K562 (cell line): ENCODE measurements around the gene CACTIN. TPM values are rescaled to one million over a fixed set of nuclear protein-coding genes. Genes with fewer than 3 reads are reported as not detected.

Experiments
- ASH1L ChIP-seq: fragments of 450-650 bp; IDR thresholded peaks from 2 replicates; pipeline ENCODE4 v1.6.1; 2018; ENCODE audit warnings: borderline replicate concordance, mild to moderate bottlenecking, low read depth; ENCODE audit not compliant: partially characterized antibody
- ATF3 ChIP-seq, 2 experiments: fragments of 450-650 bp in 1 of 2; sonication (generic) in 1 of 2; formaldehyde crosslinking in 1 of 2; IDR thresholded peaks in 1 of 2; conservative IDR thresholded peaks in 1 of 2; 2 replicates each; pipeline versions ENCODE4 v1.6.1 to v1.8.1; 2016 to 2023; ENCODE audit warnings: mild to moderate bottlenecking in 2 of 2, moderate library complexity in 2 of 2, inconsistent platforms in 1 of 2, missing genetic modification reagents in 1 of 2
- BCOR ChIP-seq: fragments of 450-650 bp; IDR thresholded peaks from 2 replicates; pipeline ENCODE4 v1.6.1; 2016
- HIVEP1 ChIP-seq: fragments of 250-450 bp; sonication (Bioruptor Pico); IDR thresholded peaks from 2 replicates; pipeline ENCODE4 v1.4.0; 2020; ENCODE audit warnings: mild to moderate bottlenecking
- KDM5B ChIP-seq: fragments of 200-600 bp; sonication (generic); IDR thresholded peaks from 2 replicates; pipeline ENCODE4 v1.6.1; 2012; ENCODE audit warnings: low read depth, mild to moderate bottlenecking, moderate library complexity, low read length, control low read depth, inconsistent platforms; ENCODE audit not compliant: insufficient replicate concordance
- NR1H2 ChIP-seq: sonication (generic); formaldehyde crosslinking; IDR thresholded peaks from 2 replicates; pipeline ENCODE4 v1.4.0; 2020; ENCODE audit warnings: mild to moderate bottlenecking, missing genetic modification reagents
- PATZ1 ChIP-seq: fragments of 250-450 bp; sonication (Bioruptor Pico); IDR thresholded peaks from 2 replicates; pipeline ENCODE4 v1.5.0; 2020; ENCODE audit warnings: mild to moderate bottlenecking, borderline replicate concordance
- RBFOX2 ChIP-seq: fragments of 200-400 bp; formaldehyde crosslinking; IDR thresholded peaks from 2 replicates; pipeline ENCODE4 v1.6.1; 2017; ENCODE audit warnings: low read depth, mild to moderate bottlenecking, low read length, moderate library complexity
- SIN3A ChIP-seq, 2 experiments: fragments of 150-350 bp in 1 of 2; IDR thresholded peaks; 2 replicates each; pipeline ENCODE4 v1.6.1; 2011 to 2016; ENCODE audit warnings: borderline replicate concordance in 2 of 2, low read depth in 2 of 2, low read length in 2 of 2, mild to moderate bottlenecking in 2 of 2, moderate library complexity in 2 of 2; ENCODE audit not compliant: control insufficient read depth in 1 of 2
- SMARCB1 ChIP-seq: IDR thresholded peaks from 2 replicates; pipeline ENCODE4 v1.6.1; 2011; ENCODE audit warnings: improper control_type of control experiment, low read depth; ENCODE audit not compliant: insufficient read length
- TEAD1 ChIP-seq, 2 experiments: fragments of 450-650 bp in 1 of 2; sonication (generic) in 1 of 2; formaldehyde crosslinking; IDR thresholded peaks; 2 replicates each; pipeline versions ENCODE4 v1.4.0 to v1.8.0; 2020 to 2022; ENCODE audit warnings: mild to moderate bottlenecking in 2 of 2, missing genetic modification reagents in 1 of 2
- UBTF ChIP-seq, 2 experiments: IDR thresholded peaks; 2 replicates each; pipeline ENCODE4 v1.6.1; 2012; ENCODE audit warnings: improper control_type of control experiment in 2 of 2, low read depth in 2 of 2, low read length in 2 of 2, borderline replicate concordance in 1 of 2
- ZBTB12 ChIP-seq: fragments of 250-450 bp; sonication (Bioruptor Pico); IDR thresholded peaks from 2 replicates; pipeline ENCODE4 v1.4.0; 2020
- ZHX1 ChIP-seq: fragments of 150-350 bp; conservative IDR thresholded peaks from 2 replicates; pipeline ENCODE4 v1.6.1; 2014; ENCODE audit warnings: low read length
- ZNF41 ChIP-seq: fragments of 250-450 bp; sonication (Bioruptor Pico); conservative IDR thresholded peaks from 2 replicates; pipeline ENCODE4 v1.4.0; 2020; ENCODE audit warnings: mild to moderate bottlenecking
- ZNF586 ChIP-seq: fragments of 450-650 bp; formaldehyde crosslinking; conservative IDR thresholded peaks from 2 replicates; pipeline ENCODE4 v1.4.0; 2020; ENCODE audit warnings: mild to moderate bottlenecking, moderate library complexity
- ZNF75A ChIP-seq: fragments of 450-650 bp; formaldehyde crosslinking; IDR thresholded peaks from 2 replicates; pipeline ENCODE4 v1.4.0; 2020; ENCODE audit warnings: mild to moderate bottlenecking
- polyA plus RNA-seq, 8 experiments: library from polyadenylated mRNA; depleted of rRNA in 4 of 8; stranded (reverse) in 5 of 8; unstranded in 3 of 8; fragments of >200 nt; fragmentation: Nextera tagmentation in 2 of 8; fragmentation: Illumina TruSeq in 1 of 8; extraction: Ambion mirVana in 2 of 8; extraction: Trizol in 1 of 8; gene quantifications; 2 replicates each; pipeline versions ENCODE4 v1.2.1 to v1.2.3, GENCODE V29; 2011 to 2014; ENCODE audit warnings: inconsistent platforms in 1 of 8, missing spikeins in 1 of 8
- total RNA-seq, 7 experiments: library from RNA; depleted of rRNA in 6 of 7; stranded (reverse); fragments of >200 nt in 6 of 7; fragmentation: Illumina TruSeq in 2 of 7; extraction: Trizol in 2 of 7; gene quantifications; 2 replicates each; pipeline versions ENCODE4 v1.2.1 to v1.2.3, GENCODE V29; 2011 to 2021; ENCODE audit warnings: low replicate concordance in 1 of 7

CACTIN gene
- total and polyA plus RNA-seq, 9 of the 15 experiments (the other 6 are each of a cell fraction or from before 2014, with no cell fraction given) = 0.15 to 49.2 (median 15.0) TPM

- TF ChIP-seq RBFOX2 (0 out of 2 replicates have a peak, but pooled peaks have one; percentile 53), ZBTB12 (CRISPR knock-in tag) (no peak), ZNF75A (CRISPR knock-in tag) (no peak), ATF3 (IDR thresholded peaks at IDR 0.05) (no peak), ATF3 (CRISPR knock-in tag; conservative IDR thresholded peaks at IDR 0.05) (no peak), SIN3A (IDR thresholded peaks at IDR 0.05; ENCODE audit: borderline replicate concordance in 2 of 2, control insufficient read depth in 1 of 2, low read depth in 2 of 2, low read length in 2 of 2) (no peak), UBTF (IDR thresholded peaks at IDR 0.05; ENCODE audit: borderline replicate concordance in 1 of 2, low read depth in 2 of 2, low read length in 2 of 2) (no peak), BCOR (no peak), NR1H2 (CRISPR knock-in tag) (no peak), ZNF41 (CRISPR knock-in tag) (no peak), SMARCB1 (no peak), TEAD1 (CRISPR knock-in tag; IDR thresholded peaks at IDR 0.05) (no peak), ZNF586 (CRISPR knock-in tag) (no peak), ASH1L (no peak), KDM5B (no peak), HIVEP1 (CRISPR knock-in tag) (no peak), PATZ1 (CRISPR knock-in tag) (no peak), ZHX1 (no peak)
These were observed 49.7 kb downstream of the CACTIN start (continued) for GRCh38 chr19:3576696-3577443.
